Esophagus (tissue), 2 donors: ENCODE data around the gene SLC45A2. TPM values are rescaled to one million over a fixed set of nuclear protein-coding genes. Genes with fewer than 3 reads are reported as not detected.
"Not testable (repeated sequence)": the region's sequence is repeated elsewhere in the genome, so short reads cannot be mapped to it uniquely, and the experiment has no call there.

Experiments used
- H3K27ac ChIP-seq, 2 donors: one replicate each; pipeline ENCODE4 v1.5.1; 2013; ENCODE audit warnings: low read depth in 2 of 2, mild to moderate bottlenecking in 2 of 2, inconsistent platforms in 1 of 2, low read length in 1 of 2, moderate library complexity in 1 of 2
- H3K27me3 ChIP-seq, 2 donors: one replicate each; pipeline ENCODE4 v1.6.1; 2013; ENCODE audit warnings: low read length in 2 of 2, control low read depth in 1 of 2, mild to moderate bottlenecking in 1 of 2; ENCODE audit not compliant: insufficient read depth in 2 of 2, control insufficient read depth in 1 of 2
- H3K36me3 ChIP-seq, 2 donors: one replicate each; pipeline ENCODE4 v1.6.1; 2013; ENCODE audit warnings: low read length in 1 of 2; ENCODE audit not compliant: control insufficient read depth in 2 of 2, insufficient read depth in 2 of 2
- H3K4me1 ChIP-seq, 2 donors: one replicate each; pipeline ENCODE4 v1.6.1; 2013; ENCODE audit warnings: low read length in 1 of 2; ENCODE audit not compliant: control insufficient read depth in 2 of 2, insufficient read depth in 2 of 2
- H3K4me3 ChIP-seq, 2 donors: one replicate each; pipeline ENCODE4 v1.5.1; 2013; ENCODE audit warnings: low read length in 2 of 2, mild to moderate bottlenecking in 2 of 2, low read depth in 1 of 2, moderate library complexity in 1 of 2
- H3K9me3 ChIP-seq, 2 donors: one replicate each; pipeline ENCODE4 v1.6.1; 2013; ENCODE audit warnings: mild to moderate bottlenecking in 2 of 2, low read depth in 1 of 2, low read length in 1 of 2, moderate library complexity in 1 of 2; ENCODE audit not compliant: control insufficient read depth in 2 of 2, insufficient read depth in 1 of 2
- WGBS, 2 donors: extraction: QIAGEN DNeasy Blood & Tissue Kit; methylation state at CpG; one replicate each; pipeline ENCODE4 v1.1.7; 2013; 5-methylcytosine and 5-hydroxymethylcytosine counted together
- polyA plus RNA-seq, 2 donors: library from polyadenylated mRNA; stranded (reverse); fragments of 200-250 nt; gene quantifications; one replicate each; pipeline ENCODE4 v1.2.3, GENCODE V29; 2013
- donor health status: healthy with polysubstance abuse.
- donor health status: Bipolar disorder and iron deficiency.

The SLC45A2 gene
- not detected for polyA plus RNA-seq

- Histone ChIP-seq H3K4me3 (no peak within 1 kb of the TSS), H3K4me1 (peaks cover 0 to 4% of the 10 kb centered on the region in 2 donors), H3K36me3 (peaks cover 5 to 10% of the 10 kb centered on the region in 2 donors), H3K27ac (no peak within 1 kb of the TSS), H3K9me3 (no peaks in the 10 kb centered on the region), H3K27me3 (no peaks in the 10 kb centered on the region)
- WGBS, 2 donors, result 73 to 75% methylated on average over 7 of the region's 7 CpGs
Measured at GRCh38 chr5:33984671-33985124, at the start of gene SLC45A2. Gene SLC45A2, minus strand, starts transcription at chr5:33984693. Its CDS starts 110 bp downstream, at chr5:33984583.

- H3K4me1 ChIP-seq, result no peaks in the 10 kb centered on the region
- no peak overlapping the region for H3K4me3 ChIP-seq
- no peaks in the 10 kb centered on the region for H3K27me3 ChIP-seq
- no peaks in the 10 kb centered on the region for H3K9me3 ChIP-seq
- peaks cover 0 to 4% of the 10 kb centered on the region in 2 donors for H3K36me3 ChIP-seq
- no peak overlapping the region for H3K27ac ChIP-seq
- 85 to 91% methylated on average over 3 of the region's 3 CpGs for WGBS, 2 donors
Measured at GRCh38 chr5:34031966-34032365, 47.5 kb upstream of the SLC45A2 start.

DNA sequence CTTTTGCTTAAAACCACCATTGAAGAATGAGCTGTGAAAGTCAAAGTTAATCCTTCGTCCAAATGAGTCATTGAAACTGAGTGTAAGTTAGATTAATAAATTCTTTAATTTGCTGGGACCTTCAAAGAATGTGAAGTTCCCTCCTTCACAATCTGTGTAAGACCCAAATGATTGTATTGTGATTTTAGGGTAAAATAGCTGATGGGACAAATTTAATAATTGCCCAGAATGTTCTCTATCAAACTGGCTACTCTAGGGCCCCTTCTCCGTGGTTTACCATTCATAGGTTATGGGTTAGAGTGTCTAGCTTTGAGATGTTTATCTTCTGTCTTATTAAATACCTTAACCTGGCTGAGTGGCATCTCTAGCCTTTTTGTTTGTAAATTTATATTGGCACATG is 46.6 kb upstream of the SLC45A2 start:
- H3K27ac ChIP-seq, result no peak overlapping the region
- H3K27me3 ChIP-seq, result no peaks in the 10 kb centered on the region
- H3K4me3 ChIP-seq, result no peak overlapping the region
- WGBS, 2 donors, result 72 to 87% methylated on average over 2 of the region's 2 CpGs
- no peaks in the 10 kb centered on the region for H3K9me3 ChIP-seq
- peaks cover 0 to 4% of the 10 kb centered on the region in 2 donors for H3K36me3 ChIP-seq
- no peaks in the 10 kb centered on the region for H3K4me1 ChIP-seq

DNA sequence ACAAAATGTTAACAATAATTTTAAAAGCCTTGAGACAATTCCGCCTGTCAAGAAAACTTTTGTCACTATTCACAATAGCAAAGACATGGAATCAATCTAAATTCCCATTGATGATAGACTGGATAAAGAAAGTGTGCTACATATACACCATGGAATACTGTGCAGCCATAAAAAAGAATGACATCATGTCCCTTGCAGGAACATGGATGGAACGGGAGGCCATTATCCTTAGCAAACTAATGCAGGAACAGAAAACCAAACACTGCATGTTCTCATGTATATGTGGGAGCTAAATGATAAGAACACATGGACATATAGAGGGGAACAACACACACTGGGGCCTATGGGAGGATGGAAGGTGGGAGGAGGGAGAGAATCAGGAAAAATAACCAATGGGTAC is 46.1 kb upstream of the SLC45A2 start:
- WGBS, 2 donors, result 99% methylated on average over 2 of the region's 2 CpGs
- H3K27me3 ChIP-seq, H3K4me1 ChIP-seq, H3K4me3 ChIP-seq, H3K9me3 ChIP-seq, H3K27ac ChIP-seq, H3K36me3 ChIP-seq: not testable (repeated sequence)

- no peak overlapping the region for H3K27ac ChIP-seq
- 47 to 68% methylated on average over 1 of the region's 1 CpG for WGBS, 2 donors
Measured at GRCh38 chr5:34030048-34030447, 45.6 kb upstream of the SLC45A2 start.

DNA sequence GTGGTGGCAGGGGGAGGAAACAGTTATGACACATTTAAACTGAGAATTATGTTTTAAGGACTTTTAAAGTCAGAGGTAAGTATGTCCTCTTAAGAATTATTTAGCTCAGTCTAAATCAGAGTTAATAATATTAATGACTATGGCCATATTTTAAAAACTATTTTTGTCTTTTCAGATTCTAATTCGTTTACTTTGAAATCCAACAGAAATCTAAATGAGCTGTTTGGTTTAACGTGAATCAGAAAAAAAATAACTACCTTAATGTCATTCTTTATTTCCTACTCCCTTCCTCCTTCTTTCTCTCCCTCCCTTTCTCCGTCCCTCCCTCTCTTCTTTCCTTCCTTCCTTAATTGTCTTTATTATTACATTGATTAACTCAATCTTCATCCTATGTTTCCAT is 43.9 kb upstream of the SLC45A2 start:
- 90 to 94% methylated on average over 3 of the region's 3 CpGs for WGBS, 2 donors
- no peaks in the 10 kb centered on the region for H3K27me3 ChIP-seq
- H3K4me1 ChIP-seq, result no peaks in the 10 kb centered on the region
- no peak overlapping the region for H3K4me3 ChIP-seq
- H3K9me3 ChIP-seq, result no peaks in the 10 kb centered on the region
- H3K27ac ChIP-seq, result no peak overlapping the region
- H3K36me3 ChIP-seq, result no peaks in the 10 kb centered on the region

More at GRCh38 chr5:34030048-34030447, 45.6 kb upstream of the SLC45A2 start:
- Histone ChIP-seq H3K4me3 (no peak overlapping the region), H3K36me3 (peaks cover 0 to 3% of the 10 kb centered on the region in 2 donors), H3K4me1 (no peaks in the 10 kb centered on the region), H3K27me3 (no peaks in the 10 kb centered on the region), H3K9me3 (no peaks in the 10 kb centered on the region)

DNA sequence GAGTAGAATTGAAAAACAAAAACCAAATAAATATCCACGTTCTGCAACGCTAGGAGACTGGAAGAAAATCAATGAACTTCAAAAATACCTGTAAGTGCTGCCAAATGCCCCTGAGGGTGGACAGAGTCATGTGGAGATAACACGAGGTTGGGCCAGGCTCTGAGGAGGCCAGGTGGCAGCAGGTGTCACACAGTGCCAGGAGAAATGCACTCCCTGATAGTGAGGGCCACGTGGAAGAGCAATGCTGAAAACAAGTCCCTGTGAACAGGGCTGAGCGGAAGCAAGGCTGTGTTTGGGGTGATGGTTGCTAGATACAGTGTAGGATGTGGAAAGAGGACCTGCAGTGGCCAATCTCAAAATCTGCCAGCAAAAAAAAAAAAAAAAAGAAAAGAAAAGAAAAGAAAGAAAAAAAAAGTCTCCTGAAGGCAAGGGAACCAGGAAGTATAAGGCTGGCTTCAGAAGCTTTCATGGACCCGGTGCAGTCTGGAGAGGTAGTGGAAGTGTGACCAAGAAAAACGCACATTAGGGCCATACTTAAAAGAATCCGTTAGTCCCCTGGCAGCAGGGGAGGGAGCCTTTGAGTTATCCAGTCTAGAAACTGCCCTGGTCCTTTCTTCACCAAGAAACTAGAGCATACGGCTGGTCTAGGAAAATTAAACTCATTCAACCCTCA is 41.7 kb upstream of the SLC45A2 start:
- Histone ChIP-seq H3K36me3 (no peaks in the 10 kb centered on the region), H3K9me3 (no peaks in the 10 kb centered on the region), H3K27ac (no peak overlapping the region), H3K27me3 (no peaks in the 10 kb centered on the region), H3K4me3 (no peak overlapping the region), H3K4me1 (no peaks in the 10 kb centered on the region)
- WGBS, 2 donors, result 68 to 77% methylated on average over 9 of the region's 9 CpGs

DNA sequence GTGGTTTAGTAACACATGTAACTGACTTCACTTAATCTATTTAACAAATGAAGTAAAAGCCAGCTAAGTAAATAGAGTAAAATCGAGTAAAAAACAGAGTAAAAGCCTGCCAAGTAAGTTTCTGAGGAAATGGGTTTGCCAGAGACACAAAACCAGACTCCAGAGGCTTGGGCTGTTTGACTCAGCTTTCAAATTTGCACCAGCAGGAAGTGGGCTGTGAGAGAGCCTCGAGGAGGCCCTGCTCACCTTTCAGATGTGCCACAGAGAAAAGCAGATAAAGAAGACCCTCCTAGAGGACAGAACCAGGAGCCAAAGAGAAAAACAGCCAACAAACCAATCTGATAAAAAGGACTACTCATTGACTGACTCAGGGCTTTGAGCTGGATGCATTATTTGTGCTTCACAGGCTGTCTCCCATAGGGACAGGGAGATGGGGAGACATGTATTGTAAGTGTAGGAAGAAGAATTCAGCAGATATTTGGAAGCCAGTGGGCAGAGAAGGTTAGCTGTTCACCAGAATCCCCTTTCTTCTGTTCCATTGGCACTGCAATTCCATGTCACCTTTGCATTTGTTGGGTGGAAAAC is 37.7 kb upstream of the SLC45A2 start:
- no peak overlapping the region for H3K27ac ChIP-seq
- WGBS, 2 donors, result 13 to 18% methylated on average over 2 of the region's 2 CpGs
- H3K27me3 ChIP-seq, result no peaks in the 10 kb centered on the region
- no peak overlapping the region for H3K4me3 ChIP-seq
- no peaks in the 10 kb centered on the region for H3K4me1 ChIP-seq
- H3K9me3 ChIP-seq, result no peaks in the 10 kb centered on the region
- no peaks in the 10 kb centered on the region for H3K36me3 ChIP-seq

- H3K9me3 ChIP-seq, result no peaks in the 10 kb centered on the region
- H3K27ac ChIP-seq, result no peak overlapping the region
- WGBS, 2 donors, result 83 to 84% methylated on average over 2 of the region's 2 CpGs
- H3K4me3 ChIP-seq, result no peak overlapping the region
- H3K4me1 ChIP-seq, result no peaks in the 10 kb centered on the region
- H3K27me3 ChIP-seq, result no peaks in the 10 kb centered on the region
- H3K36me3 ChIP-seq, result no peaks in the 10 kb centered on the region
Measured at GRCh38 chr5:34021334-34021733, 36.8 kb upstream of the SLC45A2 start.

- Histone ChIP-seq H3K9me3 (no peaks in the 10 kb centered on the region), H3K4me1 (no peaks in the 10 kb centered on the region), H3K27me3 (no peaks in the 10 kb centered on the region), H3K27ac (no peak overlapping the region), H3K4me3 (no peak overlapping the region), H3K36me3 (no peaks in the 10 kb centered on the region)
- WGBS, 2 donors, result 94 to 100% methylated on average over 1 of the region's 1 CpG
Measured at GRCh38 chr5:34020726-34021125, 36.2 kb upstream of the SLC45A2 start.
